GM19043 (cell line): ENCODE results near the gene DNAJC6.
A peak's percentile ranks its signal among the peaks of the same experiment; 100 is the strongest.

ENCODE experiments used
- ATAC-seq: cut with Tn5 transposase; IDR thresholded peaks from one replicate; pipeline ENCODE4 v1.9.1; 2021; ENCODE audit warnings: low read depth; ENCODE audit not compliant: unreplicated experiment

The DNAJC6 gene

DNA sequence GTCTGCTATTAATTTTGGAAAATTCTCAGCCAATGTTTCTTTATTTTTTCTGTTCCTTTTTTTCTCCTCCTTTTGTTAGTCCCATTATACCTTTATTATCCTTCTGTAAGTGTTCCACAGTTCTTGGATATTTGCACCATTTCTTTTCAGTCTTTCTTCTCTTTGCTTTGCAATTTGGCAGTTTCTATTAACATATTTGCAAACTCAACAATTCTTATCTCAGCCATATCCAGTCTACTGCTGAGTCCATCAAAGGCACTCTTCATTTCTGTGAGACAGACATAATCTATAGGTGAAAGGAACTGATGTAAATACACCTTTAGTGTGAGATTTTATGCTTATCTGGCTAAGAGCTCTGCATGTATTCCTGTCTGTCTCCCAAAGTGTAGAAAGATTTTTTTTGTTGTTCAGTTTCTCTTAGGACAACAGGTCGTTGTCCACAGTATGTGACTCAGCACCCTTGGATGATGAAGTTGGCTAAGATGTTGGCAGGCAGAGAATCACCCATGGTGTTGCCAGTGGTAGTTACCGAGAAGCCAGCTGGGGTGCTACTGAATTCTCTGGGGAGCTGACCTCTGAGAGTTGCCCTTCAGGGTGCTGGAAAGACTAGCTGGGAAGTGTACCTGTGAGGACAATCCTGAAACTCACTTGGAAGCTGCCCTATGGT, 149.5 kb downstream of the DNAJC6 start:
- no peak for ATAC-seq

- ATAC-seq = peak; percentile 64
These were observed 150.0 kb downstream of the DNAJC6 start for GRCh38 chr1:65459397-65459768.
